HepG2 (cell line): ENCODE results near the gene DPEP3. TPM values are rescaled to one million over a fixed set of nuclear protein-coding genes. Genes with fewer than 3 reads are reported as not detected.
A peak's percentile ranks its signal among the peaks of the same experiment; 100 is the strongest.

ENCODE experiments used
- CBFB ChIP-seq: sonication (generic); formaldehyde crosslinking; IDR thresholded peaks from 2 replicates; pipeline ENCODE4 v1.4.0; 2020; ENCODE audit warnings: missing genetic modification reagents
- CBX5 ChIP-seq: sonication (generic); formaldehyde crosslinking; IDR thresholded peaks from 2 replicates; pipeline ENCODE4 v1.4.0; 2020; ENCODE audit warnings: missing genetic modification reagents, borderline replicate concordance
- CEBPB ChIP-seq: IDR thresholded peaks from 2 replicates; pipeline ENCODE4 v1.6.1; 2011; ENCODE audit warnings: low read depth, low read length, improper control_type of control experiment, borderline replicate concordance
- CHD2 ChIP-seq: IDR thresholded peaks from 2 replicates; pipeline ENCODE4 v1.6.1; 2011; ENCODE audit warnings: low read depth, low read length, improper control_type of control experiment
- CSRNP1 ChIP-seq: sonication (generic); formaldehyde crosslinking; IDR thresholded peaks from 2 replicates; pipeline ENCODE4 v1.8.1; 2023; ENCODE audit warnings: mild to moderate bottlenecking, missing genetic modification reagents
- FOXK1 ChIP-seq: sonication (generic); formaldehyde crosslinking; IDR thresholded peaks from 2 replicates; pipeline ENCODE4 v1.4.0; 2020; ENCODE audit warnings: low read depth, missing genetic modification reagents, borderline replicate concordance
- GPN1 ChIP-seq: sonication (generic); formaldehyde crosslinking; IDR thresholded peaks from 2 replicates; pipeline ENCODE4 v1.5.1; 2020; ENCODE audit warnings: missing genetic modification reagents, borderline replicate concordance
- HOXA5 ChIP-seq: sonication (generic); formaldehyde crosslinking; IDR thresholded peaks from 2 replicates; pipeline ENCODE4 v1.4.0; 2020; ENCODE audit warnings: missing genetic modification reagents
- SMARCE1 ChIP-seq: fragments of 450-650 bp; IDR thresholded peaks from 2 replicates; pipeline ENCODE4 v1.6.1; 2017; ENCODE audit warnings: borderline replicate concordance
- TFE3 ChIP-seq: IDR thresholded peaks from 2 replicates; pipeline ENCODE4 v1.6.1; 2016
- THAP11 ChIP-seq: IDR thresholded peaks from 2 replicates; pipeline ENCODE4 v1.6.1; 2016; ENCODE audit warnings: missing biosample characterization, missing genetic modification reagents
- ZBTB21 ChIP-seq: sonication (generic); formaldehyde crosslinking; IDR thresholded peaks from 2 replicates; pipeline ENCODE4 v1.4.0; 2020; ENCODE audit warnings: missing genetic modification reagents
- ZIK1 ChIP-seq: sonication (generic); formaldehyde crosslinking; IDR thresholded peaks from 2 replicates; pipeline ENCODE4 v1.5.0; 2020; ENCODE audit warnings: mild to moderate bottlenecking, low read depth, missing genetic modification reagents, borderline replicate concordance
- ZNF441 ChIP-seq: sonication (generic); formaldehyde crosslinking; IDR thresholded peaks from 2 replicates; pipeline ENCODE4 v1.7.0; 2021; ENCODE audit warnings: missing genetic modification reagents, borderline replicate concordance
- ZNF605 ChIP-seq: sonication (generic); formaldehyde crosslinking; IDR thresholded peaks from 2 replicates; pipeline ENCODE4 v1.8.0; 2022; ENCODE audit warnings: mild to moderate bottlenecking, missing genetic modification reagents
- ZNF652 ChIP-seq: IDR thresholded peaks from 2 replicates; pipeline ENCODE4 v1.6.1; 2016; ENCODE audit warnings: low read depth, borderline replicate concordance
- ZNF891 ChIP-seq: sonication (generic); formaldehyde crosslinking; IDR thresholded peaks from 2 replicates; pipeline ENCODE4 v1.5.0; 2020; ENCODE audit warnings: mild to moderate bottlenecking, missing genetic modification reagents
- ZSCAN22 ChIP-seq: sonication (generic); formaldehyde crosslinking; IDR thresholded peaks from 2 replicates; pipeline ENCODE4 v1.4.0; 2020; ENCODE audit warnings: mild to moderate bottlenecking, missing genetic modification reagents
- polyA plus RNA-seq, 8 experiments: library from polyadenylated mRNA; depleted of rRNA in 3 of 8; stranded (reverse) in 7 of 8; unstranded in 1 of 8; fragments of >200 nt; fragmentation: Illumina TruSeq in 4 of 8; extraction: Trizol in 4 of 8; gene quantifications; 2 replicates each; pipeline versions ENCODE4 v1.2.1 to v1.2.3, GENCODE V29; 2011 to 2016; ENCODE audit warnings: low read depth in 4 of 8, missing spikeins in 1 of 8, mixed read lengths in 1 of 8; ENCODE audit not compliant: insufficient read depth in 1 of 8
- total RNA-seq, 5 experiments: library from RNA; depleted of rRNA; stranded (reverse); fragments of >200 nt; fragmentation: Illumina TruSeq; extraction: Trizol; gene quantifications; 2 replicates each; pipeline ENCODE4 v1.2.3, GENCODE V29; 2016; ENCODE audit warnings: low read depth in 1 of 5
- TF ChIP-seq, protein P1 (sequence below): IDR thresholded peaks from 2 replicates; pipeline ENCODE4 v1.6.1; 2012; ENCODE audit warnings: low read depth, low read length, improper control_type of control experiment
- TF ChIP-seq, protein P2 (sequence below): sonication (generic); formaldehyde crosslinking; IDR thresholded peaks from 2 replicates; pipeline ENCODE4 v1.4.0; 2020; ENCODE audit warnings: missing genetic modification reagents
- TF ChIP-seq, protein P3 (sequence below): sonication (generic); formaldehyde crosslinking; IDR thresholded peaks from 2 replicates; pipeline ENCODE4 v1.5.1; 2020; ENCODE audit warnings: missing genetic modification reagents, mild to moderate bottlenecking, borderline replicate concordance

DPEP3 gene
- total and polyA plus RNA-seq, 2 of the 13 experiments (the other 11 are each of a cell fraction or from before 2014, with no cell fraction given): not detected

DNA sequence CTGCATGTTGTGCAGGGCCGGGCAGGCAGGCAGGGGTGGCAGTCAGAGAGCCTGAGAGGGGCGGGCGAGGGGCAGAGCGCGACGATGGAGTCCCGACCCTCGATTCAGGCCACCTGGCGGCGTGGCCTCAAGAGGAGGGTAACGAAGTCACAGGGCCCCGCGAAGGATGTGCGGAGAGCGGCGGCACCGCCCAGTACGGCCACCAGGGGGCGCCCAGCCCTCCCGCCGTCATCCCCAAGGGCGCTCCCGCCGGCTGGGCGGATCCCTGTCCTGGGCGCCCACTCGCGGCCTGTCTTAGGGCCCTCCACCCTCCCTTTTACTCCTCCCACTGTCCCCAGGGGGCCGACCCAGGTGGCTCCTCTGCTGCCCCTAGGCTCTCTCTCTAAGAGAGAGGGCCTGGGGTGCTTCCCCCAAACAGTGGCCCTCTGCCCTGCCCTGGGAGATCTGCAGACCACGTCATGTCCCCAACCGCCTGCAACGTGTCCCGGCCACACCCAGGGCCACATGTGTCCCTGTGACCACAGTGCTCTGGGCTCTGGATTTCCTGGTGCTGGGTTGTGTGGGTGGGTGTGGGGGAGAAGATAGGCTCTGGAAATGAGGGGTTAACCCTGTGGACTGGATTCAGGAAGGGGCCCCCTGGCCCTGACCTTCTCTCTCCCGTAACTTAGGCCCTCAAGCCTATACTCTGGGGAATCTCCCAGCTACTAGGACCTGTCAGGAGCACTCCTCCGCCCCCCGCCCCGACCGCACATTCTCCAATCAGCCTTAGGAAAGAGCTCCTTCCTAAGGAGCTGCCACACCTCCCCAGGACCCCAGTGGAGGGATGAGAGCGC lies 13.1 kb upstream of the DPEP3 start (continued):
- TF ChIP-seq FOXK1 (CRISPR knock-in tag): peak; percentile 63; the same call in 1 of the 2 replicates
- peak; percentile 80 for TF ChIP-seq ZNF605
- peak; percentile 40; the same call in 1 of the 2 replicates for TF ChIP-seq TFE3 (CRISPR knock-in tag)
- TF ChIP-seq ZNF891 (CRISPR knock-in tag): no peak
- TF ChIP-seq SMARCE1: no peak
- TF ChIP-seq, protein P1, sequence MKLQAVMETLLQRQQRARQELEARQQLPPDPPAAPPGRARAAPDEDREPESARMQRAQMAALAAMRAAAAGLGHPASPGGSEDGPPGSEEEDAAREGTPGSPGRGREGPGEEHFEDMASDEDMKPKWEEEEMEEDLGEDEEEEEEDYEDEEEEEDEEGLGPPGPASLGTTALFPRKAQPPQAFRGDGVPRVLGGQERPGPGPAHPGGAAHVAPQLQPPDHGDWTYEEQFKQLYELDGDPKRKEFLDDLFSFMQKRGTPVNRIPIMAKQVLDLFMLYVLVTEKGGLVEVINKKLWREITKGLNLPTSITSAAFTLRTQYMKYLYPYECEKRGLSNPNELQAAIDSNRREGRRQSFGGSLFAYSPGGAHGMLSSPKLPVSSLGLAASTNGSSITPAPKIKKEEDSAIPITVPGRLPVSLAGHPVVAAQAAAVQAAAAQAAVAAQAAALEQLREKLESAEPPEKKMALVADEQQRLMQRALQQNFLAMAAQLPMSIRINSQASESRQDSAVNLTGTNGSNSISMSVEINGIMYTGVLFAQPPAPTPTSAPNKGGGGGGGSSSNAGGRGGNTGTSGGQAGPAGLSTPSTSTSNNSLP: no peak
- TF ChIP-seq GPN1: no peak
- peak; percentile 82 for TF ChIP-seq ZNF652
- no peak; the same call in 1 of the 2 replicates for TF ChIP-seq ZNF441 (CRISPR knock-in tag)
- no peak for TF ChIP-seq CHD2
- TF ChIP-seq, protein P2, sequence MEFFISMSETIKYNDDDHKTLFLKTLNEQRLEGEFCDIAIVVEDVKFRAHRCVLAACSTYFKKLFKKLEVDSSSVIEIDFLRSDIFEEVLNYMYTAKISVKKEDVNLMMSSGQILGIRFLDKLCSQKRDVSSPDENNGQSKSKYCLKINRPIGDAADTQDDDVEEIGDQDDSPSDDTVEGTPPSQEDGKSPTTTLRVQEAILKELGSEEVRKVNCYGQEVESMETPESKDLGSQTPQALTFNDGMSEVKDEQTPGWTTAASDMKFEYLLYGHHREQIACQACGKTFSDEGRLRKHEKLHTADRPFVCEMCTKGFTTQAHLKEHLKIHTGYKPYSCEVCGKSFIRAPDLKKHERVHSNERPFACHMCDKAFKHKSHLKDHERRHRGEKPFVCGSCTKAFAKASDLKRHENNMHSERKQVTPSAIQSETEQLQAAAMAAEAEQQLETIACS (CRISPR knock-in tag): peak; percentile 62; the same call in 1 of the 2 replicates
- TF ChIP-seq CBX5 (CRISPR knock-in tag): peak; percentile 51; the same call in 1 of the 2 replicates
- peak; percentile 91 for TF ChIP-seq HOXA5
- TF ChIP-seq ZIK1: no peak
- TF ChIP-seq CBFB (CRISPR knock-in tag): peak; percentile 73
- TF ChIP-seq, protein P3, sequence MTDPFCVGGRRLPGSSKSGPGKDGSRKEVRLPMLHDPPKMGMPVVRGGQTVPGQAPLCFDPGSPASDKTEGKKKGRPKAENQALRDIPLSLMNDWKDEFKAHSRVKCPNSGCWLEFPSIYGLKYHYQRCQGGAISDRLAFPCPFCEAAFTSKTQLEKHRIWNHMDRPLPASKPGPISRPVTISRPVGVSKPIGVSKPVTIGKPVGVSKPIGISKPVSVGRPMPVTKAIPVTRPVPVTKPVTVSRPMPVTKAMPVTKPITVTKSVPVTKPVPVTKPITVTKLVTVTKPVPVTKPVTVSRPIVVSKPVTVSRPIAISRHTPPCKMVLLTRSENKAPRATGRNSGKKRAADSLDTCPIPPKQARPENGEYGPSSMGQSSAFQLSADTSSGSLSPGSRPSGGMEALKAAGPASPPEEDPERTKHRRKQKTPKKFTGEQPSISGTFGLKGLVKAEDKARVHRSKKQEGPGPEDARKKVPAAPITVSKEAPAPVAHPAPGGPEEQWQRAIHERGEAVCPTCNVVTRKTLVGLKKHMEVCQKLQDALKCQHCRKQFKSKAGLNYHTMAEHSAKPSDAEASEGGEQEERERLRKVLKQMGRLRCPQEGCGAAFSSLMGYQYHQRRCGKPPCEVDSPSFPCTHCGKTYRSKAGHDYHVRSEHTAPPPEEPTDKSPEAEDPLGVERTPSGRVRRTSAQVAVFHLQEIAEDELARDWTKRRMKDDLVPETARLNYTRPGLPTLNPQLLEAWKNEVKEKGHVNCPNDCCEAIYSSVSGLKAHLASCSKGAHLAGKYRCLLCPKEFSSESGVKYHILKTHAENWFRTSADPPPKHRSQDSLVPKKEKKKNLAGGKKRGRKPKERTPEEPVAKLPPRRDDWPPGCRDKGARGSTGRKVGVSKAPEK (CRISPR knock-in tag): peak; percentile 44; the same call in 1 of the 2 replicates
- TF ChIP-seq ZSCAN22 (CRISPR knock-in tag): no peak
- TF ChIP-seq THAP11: peak; percentile 77
- no peak for TF ChIP-seq CEBPB
- TF ChIP-seq CSRNP1 (CRISPR knock-in tag): no peak
- no peak; the same call in 1 of the 2 replicates for TF ChIP-seq ZBTB21 (CRISPR knock-in tag)
